Endothelial cell of umbilical vein (primary cell): ENCODE measurements around the gene CDC37. TPM values are rescaled to one million over a fixed set of nuclear protein-coding genes. Genes with fewer than 3 reads are reported as not detected.

Experiments
- BruUV-seq: library from RNA; stranded (reverse); fragments of 400-500 nt; replicated peaks from 2 replicates; lab custom pipeline; 2021; lab: Mats Ljungman, UMichigan
- CTCF ChIA-PET: fragments of 300-600, 350-600 bp; sonication (Branson Sonifier 250); formaldehyde crosslinking; loops from one replicate; lab custom pipeline; 2021; ENCODE audit warnings: antibody characterized with exemption, inconsistent platforms; lab: Charles Lee
- POLR2A ChIA-PET: fragments of 300-600, 350-600 bp; sonication (Branson Sonifier 250); formaldehyde crosslinking; loops from one replicate; lab custom pipeline; 2021; ENCODE audit warnings: antibody characterized with exemption, inconsistent platforms; lab: Charles Lee
- DNase-seq: peaks from one replicate; pipeline ENCODE4 v3.0.0-alpha.2; 2011; ENCODE audit warnings: low read depth, low spot score
- FAIRE-seq: peaks from 2 replicates; lab custom pipeline; 2011; peaks lifted over from hg19 to GRCh38; lab: Jason Lieb, UNC
- H2AFZ ChIP-seq: 2 replicates; pipeline ENCODE4 v1.6.0; 2012; ENCODE audit warnings: low read depth, low read length, control low read depth, inconsistent platforms
- H3K27ac ChIP-seq: 2 replicates; pipeline ENCODE4 v1.5.1; 2011; ENCODE audit warnings: low read depth, mild to moderate bottlenecking, control low read depth, low read length, moderate library complexity; ENCODE audit not compliant: insufficient read depth
- H3K27me3 ChIP-seq, 2 experiments: 2 replicates each; pipeline versions ENCODE4 v1.6.0 to v1.6.1; 2011; ENCODE audit warnings: low read length in 2 of 2, mixed read lengths in 1 of 2; ENCODE audit not compliant: control insufficient read depth in 2 of 2, insufficient read depth in 2 of 2
- H3K36me3 ChIP-seq, 2 experiments: 2 replicates in 1 of 2; 3 replicates in 1 of 2; pipeline ENCODE4 v1.5.1; 2011; ENCODE audit warnings: low read length in 2 of 2, mild to moderate bottlenecking in 1 of 2, moderate library complexity in 1 of 2; ENCODE audit not compliant: control insufficient read depth in 2 of 2, insufficient read depth in 2 of 2; ENCODE audit errors: extremely low read depth in 1 of 2
- H3K4me1 ChIP-seq: 3 replicates; pipeline ENCODE4 v1.5.1; 2011; ENCODE audit warnings: mild to moderate bottlenecking, low read length; ENCODE audit not compliant: control insufficient read depth, insufficient read depth; ENCODE audit errors: extremely low read depth
- H3K4me2 ChIP-seq: 2 replicates; pipeline ENCODE4 v1.6.1; 2011; ENCODE audit warnings: low read length, control low read depth, mixed read lengths; ENCODE audit not compliant: insufficient read depth
- H3K4me3 ChIP-seq, 3 experiments: fragments of 200-600 bp in 1 of 3; sonication (generic), shearing (Covaris generic) in 1 of 3; replicated peaks in 1 of 3; 2 replicates each; pipeline ENCODE4 v1.5.1; 2011 to 2016; ENCODE audit warnings: control low read depth in 3 of 3, low read length in 3 of 3, mild to moderate bottlenecking in 2 of 3, inconsistent platforms in 1 of 3, low read depth in 1 of 3, moderate library complexity in 1 of 3; ENCODE audit not compliant: insufficient read depth in 1 of 3
- H3K79me2 ChIP-seq: 2 replicates; pipeline ENCODE4 v1.6.0; 2012; ENCODE audit warnings: low read length, inconsistent platforms; ENCODE audit not compliant: control insufficient read depth, insufficient read depth
- H3K9ac ChIP-seq: replicated peaks from 2 replicates; pipeline ENCODE3; 2011; ENCODE audit warnings: low read length, control low read depth; ENCODE audit not compliant: insufficient read depth; ENCODE audit errors: extremely low read depth
- H3K9me1 ChIP-seq: replicated peaks from 3 replicates; pipeline ENCODE4 v1.6.0; 2011; ENCODE audit warnings: mild to moderate bottlenecking, low read length; ENCODE audit not compliant: control insufficient read depth, insufficient read depth; ENCODE audit errors: extremely low read depth
- H3K9me3 ChIP-seq: replicated peaks from 2 replicates; pipeline ENCODE4 v1.5.1; 2012; ENCODE audit warnings: low read length, inconsistent platforms; ENCODE audit not compliant: control insufficient read depth, insufficient read depth
- H4K20me1 ChIP-seq: replicated peaks from 2 replicates; pipeline ENCODE3; 2011; ENCODE audit warnings: mild to moderate bottlenecking, low read length; ENCODE audit not compliant: control insufficient read depth, insufficient read depth; ENCODE audit errors: extremely low read depth
- CTCF ChIP-seq, 2 donors: IDR thresholded peaks; 1 replicate in 1 of 2; 2 replicates in 1 of 2; pipeline ENCODE4 v1.5.1; 2011; ENCODE audit warnings: low read length in 2 of 2, mild to moderate bottlenecking in 2 of 2, moderate library complexity in 2 of 2, control low read depth in 1 of 2, inconsistent platforms in 1 of 2, low read depth in 1 of 2; ENCODE audit not compliant: insufficient read depth in 1 of 2; ENCODE audit errors: extremely low read depth in 1 of 2
- EZH2 ChIP-seq: IDR thresholded peaks from 2 replicates; pipeline ENCODE4 v1.6.1; 2012; ENCODE audit warnings: borderline replicate concordance, low read depth, mild to moderate bottlenecking, moderate library complexity, low read length, inconsistent platforms; ENCODE audit not compliant: severe bottlenecking
- FOS ChIP-seq: IDR thresholded peaks from 2 replicates; pipeline ENCODE4 v1.6.1; 2011; ENCODE audit warnings: mild to moderate bottlenecking, low read length, moderate library complexity, borderline replicate concordance; ENCODE audit not compliant: insufficient read depth
- GATA2 ChIP-seq: IDR thresholded peaks from 2 replicates; pipeline ENCODE4 v1.7.0; 2011; ENCODE audit warnings: low read depth, mild to moderate bottlenecking, moderate library complexity, mixed read lengths, low read length; ENCODE audit not compliant: insufficient read length, insufficient read depth
- JUN ChIP-seq: IDR thresholded peaks from 2 replicates; pipeline ENCODE4 v1.6.1; 2011; ENCODE audit warnings: borderline replicate concordance, low read depth; ENCODE audit not compliant: insufficient read length, insufficient read depth
- MAX ChIP-seq: IDR thresholded peaks from 2 replicates; pipeline ENCODE4 v1.6.1; 2011; ENCODE audit not compliant: insufficient read depth, insufficient read length
- MYC ChIP-seq: IDR thresholded peaks from one replicate; pipeline ENCODE4 v1.6.1; 2011; ENCODE audit warnings: mild to moderate bottlenecking, low read depth, low read length
- POLR2A ChIP-seq: IDR thresholded peaks from 2 replicates; pipeline ENCODE4 v1.6.1; 2012; ENCODE audit warnings: low read depth, mild to moderate bottlenecking, control low read depth, low read length
- POLR2AphosphoS5 ChIP-seq: IDR thresholded peaks from 2 replicates; pipeline ENCODE4 v1.6.1; 2012; ENCODE audit warnings: low read depth, mild to moderate bottlenecking, control low read depth, low read length, moderate library complexity; ENCODE audit not compliant: insufficient read depth
- dilution Hi-C: fragments of 300-500 bp; cut with MboI; formaldehyde crosslinking; loops from one replicate; pipeline ENCODE4 v1.15.0; 2019; ENCODE audit warnings: low sequenced_read_pairs; ENCODE audit not compliant: extremely low pct_ligation_motif_present
- intact Hi-C: fragments of 100-400 bp; cut with micrococcal nuclease; formaldehyde crosslinking; loops from one replicate; pipeline ENCODE4 v1.10.0; 2022
- polyA plus RNA-seq, 4 experiments: library from polyadenylated mRNA; depleted of rRNA in 3 of 4; stranded (reverse) in 3 of 4; unstranded in 1 of 4; fragments of >200 nt; gene quantifications; 2 replicates each; pipeline versions ENCODE4 v1.2.1 to v1.2.3, GENCODE V29; 2011 to 2012; ENCODE audit warnings: missing spikeins in 1 of 4
- total RNA-seq: library from RNA; stranded (reverse); gene quantifications from 2 replicates; pipeline ENCODE4 v1.2.3, GENCODE V29; 2021

Gene CDC37
- total and polyA plus RNA-seq, 2 donors (not counting 3 experiments of a cell fraction or from before 2014, with no cell fraction given): 300 to 372 TPM

- H3K79me2 ChIP-seq: no peaks in the 10 kb centered on the region
- DNase-seq (peak; percentile 85), FAIRE-seq (peak; percentile 95)
- intact Hi-C loops (loop anchor here (1.0 to 10.0 kb wide), 4 partner anchors 120 to 457 kb away; partner anchors contain the start of gene DNMT1), dilution Hi-C loops (no loop called here)
- peaks cover 5 to 23% of the 10 kb centered on the region in 2 experiments for H3K36me3 ChIP-seq
- no peak overlapping the region for H3K4me2 ChIP-seq
- no peak overlapping the region for H3K9ac ChIP-seq
- no peak overlapping the region for H3K4me3 ChIP-seq
- ChIA-PET CTCF (interaction anchor here (0.5 to 10.8 kb wide), 43 partner anchors 9 to 458 kb away, joined by 3 to 606 read pairs (median 4); partner anchors contain the start of genes CDC37, FDX2, ICAM1 and ICAM4), POLR2A (interaction anchor here (1.6 to 1.8 kb wide), 2 partner anchors 119 to 130 kb away, joined by 13 to 14 read pairs; partner anchors contain the start of gene ICAM1)
- H3K9me1 ChIP-seq: no peaks in the 10 kb centered on the region
- no peak overlapping the region for H2AFZ ChIP-seq
- no peaks in the 10 kb centered on the region for H3K27me3 ChIP-seq
- TF ChIP-seq POLR2A (peak; percentile 43), JUN (no peak), POLR2AphosphoS5 (peak; percentile 49), CTCF (IDR thresholded peaks at IDR 0.05; ENCODE audit: extremely low read depth in 1 of 2, insufficient read depth in 1 of 2, low read depth in 1 of 2, low read length in 2 of 2) (peak; percentile 88 to 93), MAX (no peak), EZH2 (no peak), GATA2 (no peak), FOS (no peak), MYC (no peak)
- BruUV-seq: TSS peak; percentile 2
- no peaks in the 10 kb centered on the region for H3K9me3 ChIP-seq
- H4K20me1 ChIP-seq: no peaks in the 10 kb centered on the region
- no peaks in the 10 kb centered on the region for H3K4me1 ChIP-seq
- H3K27ac ChIP-seq: no peak overlapping the region
These were observed 14.4 kb downstream of the CDC37 start for GRCh38 chr19:10388957-10389356.
